Gastrocnemius medialis (tissue), 4 donors: ENCODE measurements around the gene RNU7-1. TPM values are rescaled to one million over a fixed set of nuclear protein-coding genes. Genes with fewer than 3 reads are reported as not detected.

Source experiments
- ATAC-seq, 2 donors: fragments of 150-250 bp; one replicate each; pipeline ENCODE4 v1.9.1; 2016
- DNase-seq, 2 donors: peaks; one replicate each; pipeline ENCODE4 v3.0.0-alpha.2; 2019
- H3K27ac ChIP-seq, 4 donors: fragments of 200-600 bp; sonication (generic); 1 replicate in 1 of 4; 2 replicates in 3 of 4; pipeline ENCODE4 v1.5.1; 2016 to 2018; ENCODE audit warnings: mild to moderate bottlenecking in 2 of 4, moderate library complexity in 1 of 4
- H3K27me3 ChIP-seq, 3 donors: fragments of 200-600 bp; sonication (generic) in 2 of 3; 1 replicate in 1 of 3; 2 replicates in 2 of 3; pipeline versions ENCODE4 v1.5.1 to v1.6.0; 2016 to 2019; ENCODE audit warnings: mild to moderate bottlenecking in 1 of 3, moderate library complexity in 1 of 3
- H3K36me3 ChIP-seq, 2 donors: fragments of 200-600 bp; sonication (generic) in 1 of 2; one replicate each; pipeline ENCODE4 v1.5.1; 2017 to 2018
- H3K4me1 ChIP-seq, 2 donors: fragments of 200-600 bp; sonication (generic) in 1 of 2; one replicate each; pipeline ENCODE4 v1.5.1; 2016 to 2017; ENCODE audit warnings: mild to moderate bottlenecking in 2 of 2
- H3K4me3 ChIP-seq, 4 donors: fragments of 200-600 bp; sonication (generic) in 3 of 4; 1 replicate in 1 of 4; 2 replicates in 3 of 4; pipeline ENCODE4 v1.5.1; 2016 to 2019; ENCODE audit warnings: mild to moderate bottlenecking in 2 of 4
- H3K9me3 ChIP-seq, 3 donors: fragments of 200-600 bp; sonication (generic) in 2 of 3; 1 replicate in 1 of 3; 2 replicates in 2 of 3; pipeline ENCODE4 v1.5.1; 2016 to 2019
- POLR2A ChIP-seq, 2 donors: fragments of 450-650 bp; IDR thresholded peaks; one replicate each; pipeline ENCODE4 v1.6.1; 2017; ENCODE audit warnings: antibody characterized with exemption in 2 of 2, mild to moderate bottlenecking in 2 of 2, moderate library complexity in 2 of 2
- in situ Hi-C, 4 donors: fragments of 200-750 bp; cut with MboI; loops; one replicate each; pipeline versions ENCODE4 v1.15.0 to v1.8.0; 2017; ENCODE audit warnings: low sequenced_read_pairs in 4 of 4
- intact Hi-C: fragments of 100-400 bp; cut with DNase I; formaldehyde crosslinking; loops from one replicate; pipeline ENCODE4 v1.15.1; 2023; ENCODE audit warnings: low total_unique reads
- total RNA-seq, 4 donors: library from RNA; depleted of rRNA; stranded (reverse); fragments of >200 nt; gene quantifications; one replicate each; pipeline versions ENCODE4 v1.1.0 to v1.2.3, GENCODE V29; 2016
- TF ChIP-seq, protein P1 (sequence below), 5 experiments: fragments of 450-650 bp in 3 of 5; fragments of 200-600 bp in 2 of 5; sonication (generic) in 2 of 5; IDR thresholded peaks in 4 of 5; conservative IDR thresholded peaks in 1 of 5; 1 replicate in 4 of 5; 2 replicates in 1 of 5; pipeline ENCODE4 v1.5.1; 2016 to 2019; ENCODE audit warnings: antibody characterized with exemption in 5 of 5, mild to moderate bottlenecking in 3 of 5, moderate library complexity in 3 of 5

RNU7-1 gene
- total RNA-seq, 4 donors from 2014 or later: not detected

DNA sequence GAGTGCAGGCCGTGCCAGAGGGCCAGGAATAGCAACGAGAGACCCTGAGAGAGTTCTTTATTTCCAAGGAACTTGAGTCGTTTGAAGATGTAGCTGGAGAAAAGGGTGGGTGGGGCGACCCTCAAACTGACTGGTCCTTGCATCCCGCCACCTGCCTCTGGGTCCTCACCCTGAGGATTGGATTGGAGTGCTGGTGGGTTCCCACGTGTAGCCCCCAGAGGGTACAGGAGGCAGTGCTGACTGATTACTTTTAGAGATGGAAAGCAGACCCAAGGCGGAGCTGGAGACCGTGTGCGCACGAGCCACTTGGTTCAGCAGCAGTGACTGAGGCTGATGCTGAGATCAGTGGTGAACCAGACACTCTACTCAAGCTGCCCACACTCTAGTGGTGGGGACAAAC is 34.0 kb downstream of the RNU7-1 start:
- intact Hi-C loops: loop anchor here (10.0 kb wide), 1 partner anchor 293 kb away; the partner anchor contains the start of gene ZNF384
- DNase-seq (no peak), ATAC-seq (no peak)
- in situ Hi-C loops: no loop called here
- H3K4me1 ChIP-seq: peaks cover 1 to 2% of the 10 kb centered on the region in 2 donors
- no peak for TF ChIP-seq POLR2A (IDR thresholded peaks at IDR 0.05)
- TF ChIP-seq, protein P1, sequence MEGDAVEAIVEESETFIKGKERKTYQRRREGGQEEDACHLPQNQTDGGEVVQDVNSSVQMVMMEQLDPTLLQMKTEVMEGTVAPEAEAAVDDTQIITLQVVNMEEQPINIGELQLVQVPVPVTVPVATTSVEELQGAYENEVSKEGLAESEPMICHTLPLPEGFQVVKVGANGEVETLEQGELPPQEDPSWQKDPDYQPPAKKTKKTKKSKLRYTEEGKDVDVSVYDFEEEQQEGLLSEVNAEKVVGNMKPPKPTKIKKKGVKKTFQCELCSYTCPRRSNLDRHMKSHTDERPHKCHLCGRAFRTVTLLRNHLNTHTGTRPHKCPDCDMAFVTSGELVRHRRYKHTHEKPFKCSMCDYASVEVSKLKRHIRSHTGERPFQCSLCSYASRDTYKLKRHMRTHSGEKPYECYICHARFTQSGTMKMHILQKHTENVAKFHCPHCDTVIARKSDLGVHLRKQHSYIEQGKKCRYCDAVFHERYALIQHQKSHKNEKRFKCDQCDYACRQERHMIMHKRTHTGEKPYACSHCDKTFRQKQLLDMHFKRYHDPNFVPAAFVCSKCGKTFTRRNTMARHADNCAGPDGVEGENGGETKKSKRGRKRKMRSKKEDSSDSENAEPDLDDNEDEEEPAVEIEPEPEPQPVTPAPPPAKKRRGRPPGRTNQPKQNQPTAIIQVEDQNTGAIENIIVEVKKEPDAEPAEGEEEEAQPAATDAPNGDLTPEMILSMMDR (IDR thresholded peaks at IDR 0.05 in 4 of 5, conservative IDR thresholded peaks at IDR 0.05 in 1 of 5): no peak
- H3K27ac ChIP-seq: peak overlapping the region in 1 of 4 donors; percentile 52
- H3K36me3 ChIP-seq: peaks cover 0 to 88% of the 10 kb centered on the region in 2 donors
- H3K27me3 ChIP-seq: no peaks in the 10 kb centered on the region
- H3K9me3 ChIP-seq: no peaks in the 10 kb centered on the region
- no peak overlapping the region for H3K4me3 ChIP-seq

DNA sequence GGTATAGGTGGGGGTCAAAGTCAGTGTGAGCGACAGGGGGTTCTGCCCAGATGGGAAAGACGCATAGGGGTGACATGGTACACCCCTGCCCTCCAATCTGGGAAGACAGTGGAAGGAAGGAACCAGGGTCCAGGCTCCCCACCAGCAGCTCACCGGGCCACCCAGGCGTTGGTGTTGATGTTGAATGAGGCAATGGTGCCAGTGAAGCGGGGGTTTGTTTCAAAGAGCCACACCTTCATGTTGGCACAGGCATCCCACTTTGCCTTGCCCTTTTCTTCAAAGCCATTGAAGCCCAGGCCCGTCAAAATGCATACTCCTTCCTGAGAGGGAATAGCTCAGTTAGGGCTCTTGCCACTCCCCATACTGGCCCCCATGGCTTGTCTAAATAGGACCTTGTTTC is 34.6 kb downstream of the RNU7-1 start:
- in situ Hi-C loops: no loop called here
- TF ChIP-seq, protein P1 (IDR thresholded peaks at IDR 0.05 in 4 of 5, conservative IDR thresholded peaks at IDR 0.05 in 1 of 5): no peak
- no peak for TF ChIP-seq POLR2A (IDR thresholded peaks at IDR 0.05)
- no peak for ATAC-seq

DNA sequence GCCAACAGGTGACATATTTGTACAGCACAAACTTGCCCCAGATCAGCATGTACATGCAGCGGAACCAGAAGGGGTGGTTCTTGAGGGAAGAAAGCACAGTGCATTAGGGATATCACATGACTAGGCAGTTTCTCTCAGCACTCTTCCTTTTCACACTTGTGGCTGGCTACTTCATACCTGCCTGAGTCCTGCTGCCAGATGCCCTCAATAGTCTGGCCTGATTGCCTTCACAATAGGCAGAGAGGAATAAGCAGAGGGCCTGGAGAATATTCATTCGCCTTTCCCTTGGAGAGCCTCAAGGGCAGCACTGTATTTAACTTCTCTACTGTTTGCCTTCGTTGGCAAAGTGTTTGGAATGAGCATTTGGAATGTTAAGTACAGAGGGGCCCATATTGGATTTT is 35.0 kb downstream of the RNU7-1 start:
- H3K36me3 ChIP-seq: peaks cover 0 to 95% of the 10 kb centered on the region in 2 donors
- ATAC-seq (peak; percentile 18 to 32), DNase-seq (no peak)
- H3K27ac ChIP-seq: peak overlapping the region in 2 of 4 donors; percentile 38 to 52
- intact Hi-C loops (loop anchor here (10.0 kb wide), 1 partner anchor 294 kb away; the partner anchor contains the start of gene ZNF384), in situ Hi-C loops (no loop called here)
- H3K9me3 ChIP-seq: no peaks in the 10 kb centered on the region
- no peaks in the 10 kb centered on the region for H3K4me1 ChIP-seq
- no peak overlapping the region for H3K4me3 ChIP-seq
- H3K27me3 ChIP-seq: no peaks in the 10 kb centered on the region
- no peak for TF ChIP-seq POLR2A (IDR thresholded peaks at IDR 0.05)
- TF ChIP-seq, protein P1 (IDR thresholded peaks at IDR 0.05 in 4 of 5, conservative IDR thresholded peaks at IDR 0.05 in 1 of 5): no peak

More for the DNA sequence above, 34.6 kb downstream of the RNU7-1 start:
- H3K9me3 ChIP-seq: no peaks in the 10 kb centered on the region
- H3K4me3 ChIP-seq: no peak overlapping the region
- intact Hi-C loops: loop anchor here (10.0 kb wide), 1 partner anchor 293 kb away; the partner anchor contains the start of gene ZNF384
- peak overlapping the region in 2 of 4 donors; percentile 38 to 52 for H3K27ac ChIP-seq
- peaks cover 0 to 94% of the 10 kb centered on the region in 2 donors for H3K36me3 ChIP-seq
- no peak for DNase-seq
- H3K27me3 ChIP-seq: no peaks in the 10 kb centered on the region
- no peaks in the 10 kb centered on the region for H3K4me1 ChIP-seq

DNA sequence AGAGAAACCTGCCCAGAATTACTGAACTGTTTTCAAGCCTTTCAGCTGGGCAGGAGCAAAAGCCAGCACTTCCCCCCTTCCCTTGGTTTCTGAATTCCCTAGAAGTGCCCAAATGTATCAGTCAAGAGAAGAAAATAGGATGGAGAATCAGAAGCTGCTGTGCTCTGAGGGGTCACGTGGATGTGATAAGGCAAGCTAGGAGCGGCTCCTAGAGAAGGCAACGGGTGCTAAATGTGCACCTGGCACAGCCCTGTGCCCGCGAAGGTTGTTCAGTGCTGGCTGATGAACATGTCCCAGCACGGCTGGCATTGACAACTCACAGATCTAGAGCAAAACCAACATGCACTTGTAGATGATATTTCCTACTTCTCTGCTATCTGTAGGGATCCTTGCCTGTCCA is 35.4 kb downstream of the RNU7-1 start:
- intact Hi-C loops (loop anchor here (10.0 kb wide), 1 partner anchor 294 kb away; the partner anchor contains the start of gene ZNF384), in situ Hi-C loops (no loop called here)
- Histone ChIP-seq H3K27me3 (no peaks in the 10 kb centered on the region), H3K4me3 (no peak overlapping the region), H3K27ac (peak overlapping the region in 2 of 4 donors; percentile 38 to 52), H3K4me1 (no peaks in the 10 kb centered on the region), H3K36me3 (peaks cover 0 to 93% of the 10 kb centered on the region in 2 donors), H3K9me3 (no peaks in the 10 kb centered on the region)
- TF ChIP-seq, protein P1 (IDR thresholded peaks at IDR 0.05 in 4 of 5, conservative IDR thresholded peaks at IDR 0.05 in 1 of 5): no peak
- TF ChIP-seq POLR2A (IDR thresholded peaks at IDR 0.05): no peak
- no peak for DNase-seq
- ATAC-seq: no peak
